Activated B cell treated with CpG ODN at 0.5 μM for 24 hours (primary cell): Measurements from ENCODE around the gene MCOLN3. TPM values are rescaled to one million over a fixed set of nuclear protein-coding genes. Genes with fewer than 3 reads are reported as not detected.

Experiments
- ATAC-seq: fragments of 200-7000 bp; cut with Tn5 transposase; one replicate; pipeline ENCODE4 v1.10.0; 2021; ENCODE audit warnings: low read depth, mild to moderate bottlenecking, moderate library complexity
- CTCF ChIA-PET: fragments of 350-600 bp; sonication (Branson Sonifier 250); formaldehyde crosslinking; loops from one replicate; lab custom pipeline; 2021; ENCODE audit warnings: antibody characterized with exemption; lab: Charles Lee
- POLR2A ChIA-PET: fragments of 350-600 bp; sonication (Branson Sonifier 250); formaldehyde crosslinking; loops from one replicate; lab custom pipeline; 2021; ENCODE audit warnings: antibody characterized with exemption; lab: Charles Lee
- DNase-seq: peaks from one replicate; pipeline ENCODE4 v3.0.0; 2022
- H3K27ac Mint-ChIP-seq: one replicate; pipeline ENCODE4 v1.8.0; 2020; ENCODE audit warnings: mixed read lengths
- H3K27me3 Mint-ChIP-seq: one replicate; pipeline ENCODE4 v1.8.0; 2021; ENCODE audit warnings: mixed read lengths
- H3K36me3 Mint-ChIP-seq: one replicate; pipeline ENCODE4 v1.8.0; 2021; ENCODE audit warnings: low read depth, mixed read lengths
- H3K4me1 Mint-ChIP-seq: one replicate; pipeline ENCODE4 v1.8.0; 2021; ENCODE audit warnings: mixed read lengths
- H3K4me3 Mint-ChIP-seq: one replicate; pipeline ENCODE4 v1.8.0; 2020; ENCODE audit warnings: mild to moderate bottlenecking, mixed read lengths
- H3K9me3 Mint-ChIP-seq: one replicate; pipeline ENCODE4 v1.8.0; 2020; ENCODE audit warnings: mixed read lengths
- intact Hi-C: fragments of 100-400 bp; cut with micrococcal nuclease; formaldehyde crosslinking; loops from one replicate; pipeline ENCODE4 v1.15.1; 2024
- total RNA-seq: library from RNA; stranded (reverse); gene quantifications from 2 replicates; pipeline ENCODE4 v1.2.3, GENCODE V29; 2022
- TF ChIP-seq, protein P1 (sequence below): fragments of 200-600 bp; IDR thresholded peaks from one replicate; pipeline ENCODE4 v1.8.0; 2022; ENCODE audit warnings: antibody characterized with exemption, mild to moderate bottlenecking

The MCOLN3 gene
- total RNA-seq, 1 donor from 2014 or later, result 0.16 TPM

DNA sequence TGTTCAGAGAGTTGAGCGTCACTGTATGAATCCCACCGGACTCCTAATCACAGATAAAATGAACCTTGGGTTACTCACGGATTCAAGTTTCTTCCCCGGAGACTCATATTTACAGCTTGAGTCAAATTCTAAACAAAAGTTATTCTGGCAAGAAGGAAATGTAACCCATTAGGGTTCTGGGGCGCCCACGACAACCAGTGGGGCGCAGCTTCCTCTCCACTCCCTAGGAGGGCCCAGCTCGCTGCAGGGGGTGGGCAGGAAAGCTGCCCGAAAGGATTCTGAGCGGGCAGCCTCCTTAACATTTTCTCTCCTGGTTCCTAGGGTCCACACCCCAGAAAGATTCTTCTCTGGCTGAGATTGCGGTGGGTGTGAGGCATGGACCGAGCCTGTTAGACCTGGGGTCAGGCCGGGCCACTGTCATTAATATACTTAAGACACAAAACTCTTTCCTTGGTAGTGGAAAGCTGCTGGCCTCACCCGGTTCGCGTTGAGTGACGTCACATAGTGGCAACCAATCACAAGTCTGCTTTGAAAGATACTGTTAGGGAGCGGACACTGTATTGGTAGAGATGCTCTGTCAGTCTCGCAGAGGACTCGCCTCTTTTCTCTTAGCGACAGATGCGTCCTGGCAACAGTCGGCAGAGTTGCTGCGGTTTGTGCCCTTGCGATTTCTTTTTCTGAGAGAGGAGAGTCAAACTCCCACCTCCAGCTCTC, 13.6 kb upstream of the MCOLN3 start:
- Mint-ChIP-seq H3K4me3 (peak overlapping the region; percentile 92), H3K27ac (peak overlapping the region; percentile 83), H3K36me3 (peaks cover 2% of the 10 kb centered on the region), H3K4me1 (peaks cover 27% of the 10 kb centered on the region), H3K9me3 (no peaks in the 10 kb centered on the region), H3K27me3 (peaks cover 10% of the 10 kb centered on the region)
- intact Hi-C loops, result loop anchor here (1.0 to 10.0 kb wide), 9 partner anchors 14 to 645 kb away; partner anchors contain the start of genes BCL10, C1orf52, CTBS and MCOLN2
- peak; percentile 56 for DNase-seq
- ATAC-seq, result peak; percentile 98
- TF ChIP-seq, protein P1, sequence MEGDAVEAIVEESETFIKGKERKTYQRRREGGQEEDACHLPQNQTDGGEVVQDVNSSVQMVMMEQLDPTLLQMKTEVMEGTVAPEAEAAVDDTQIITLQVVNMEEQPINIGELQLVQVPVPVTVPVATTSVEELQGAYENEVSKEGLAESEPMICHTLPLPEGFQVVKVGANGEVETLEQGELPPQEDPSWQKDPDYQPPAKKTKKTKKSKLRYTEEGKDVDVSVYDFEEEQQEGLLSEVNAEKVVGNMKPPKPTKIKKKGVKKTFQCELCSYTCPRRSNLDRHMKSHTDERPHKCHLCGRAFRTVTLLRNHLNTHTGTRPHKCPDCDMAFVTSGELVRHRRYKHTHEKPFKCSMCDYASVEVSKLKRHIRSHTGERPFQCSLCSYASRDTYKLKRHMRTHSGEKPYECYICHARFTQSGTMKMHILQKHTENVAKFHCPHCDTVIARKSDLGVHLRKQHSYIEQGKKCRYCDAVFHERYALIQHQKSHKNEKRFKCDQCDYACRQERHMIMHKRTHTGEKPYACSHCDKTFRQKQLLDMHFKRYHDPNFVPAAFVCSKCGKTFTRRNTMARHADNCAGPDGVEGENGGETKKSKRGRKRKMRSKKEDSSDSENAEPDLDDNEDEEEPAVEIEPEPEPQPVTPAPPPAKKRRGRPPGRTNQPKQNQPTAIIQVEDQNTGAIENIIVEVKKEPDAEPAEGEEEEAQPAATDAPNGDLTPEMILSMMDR, result no peak
- POLR2A ChIA-PET, result interaction anchor here (0.8 to 1.3 kb wide), 5 partner anchors 60 to 215 kb away, joined by 3 to 6 read pairs (median 4); partner anchors contain the start of genes BCL10, C1orf52 and MCOLN2
- CTCF ChIA-PET, result interaction anchor here (0.7 to 1.6 kb wide), 2 partner anchors 34 to 117 kb away, joined by 4 read pairs; no protein-coding TSS in a partner anchor

DNA sequence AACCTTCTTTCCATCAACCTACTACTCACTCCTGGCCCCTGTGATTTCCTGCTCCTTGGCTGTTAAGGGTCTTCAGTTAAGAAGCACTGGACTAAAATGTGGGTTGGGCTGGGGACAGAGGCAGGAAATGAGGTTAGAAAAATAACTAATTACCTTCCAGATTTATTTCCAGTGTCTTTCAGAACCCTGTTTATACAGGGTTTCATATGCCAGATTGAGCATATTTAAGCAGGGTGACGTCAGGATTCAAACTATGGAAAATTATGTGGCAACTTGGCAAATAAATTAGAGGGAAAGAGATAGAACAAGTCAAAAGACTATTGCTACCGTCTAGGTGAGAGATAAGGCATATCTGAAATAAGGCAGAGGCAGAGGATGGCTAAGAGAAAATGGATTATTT, 11.7 kb upstream of the MCOLN3 start:
- CTCF ChIA-PET, result no interaction called here
- Mint-ChIP-seq H3K36me3 (peaks cover 2% of the 10 kb centered on the region), H3K4me3 (no peak overlapping the region), H3K9me3 (no peaks in the 10 kb centered on the region), H3K4me1 (peaks cover 27% of the 10 kb centered on the region), H3K27ac (no peak overlapping the region), H3K27me3 (peaks cover 8% of the 10 kb centered on the region)
- intact Hi-C loops, result loop anchor here (5.0 to 10.0 kb wide), 3 partner anchors 142 to 647 kb away; partner anchors contain the start of genes SSX2IP, SYDE2 and ZNHIT6
- DNase-seq, result no peak
- POLR2A ChIA-PET, result no interaction called here
- no peak for ATAC-seq
- TF ChIP-seq, protein P1, result no peak

DNA sequence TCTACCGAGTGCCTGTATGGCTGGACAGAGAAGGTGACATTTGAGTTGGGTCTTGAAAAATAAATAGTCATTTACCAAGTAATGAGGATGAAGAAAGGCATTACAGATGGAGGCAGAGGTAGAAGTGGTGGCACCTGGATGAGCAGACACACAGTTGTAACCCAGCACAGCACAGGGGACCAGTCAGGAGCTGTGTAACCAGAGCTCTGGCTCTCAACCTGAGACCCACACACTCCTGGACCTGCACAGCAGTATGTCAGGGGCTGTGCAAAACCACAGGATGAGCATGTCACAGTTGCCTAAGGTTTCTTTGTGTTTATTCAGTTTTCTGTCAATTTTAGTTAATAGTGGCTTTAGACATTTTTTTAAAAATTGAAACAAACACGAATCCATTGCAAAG, 11.3 kb upstream of the MCOLN3 start:
- H3K9me3 Mint-ChIP-seq, result no peaks in the 10 kb centered on the region
- H3K36me3 Mint-ChIP-seq, result peaks cover 2% of the 10 kb centered on the region
- no peak overlapping the region for H3K4me3 Mint-ChIP-seq
- TF ChIP-seq, protein P1, result no peak
- ATAC-seq (no peak), DNase-seq (no peak)
- peaks cover 27% of the 10 kb centered on the region for H3K4me1 Mint-ChIP-seq
- ChIA-PET POLR2A (no interaction called here), CTCF (interaction anchor here (1.0 kb wide), 1 partner anchor 32 kb away, joined by 3 read pairs; no protein-coding TSS in a partner anchor)
- intact Hi-C loops, result loop anchor here (10.0 kb wide), 1 partner anchor 1295 kb away; no protein-coding TSS in a partner anchor
- peaks cover 12% of the 10 kb centered on the region for H3K27me3 Mint-ChIP-seq
- H3K27ac Mint-ChIP-seq, result no peak overlapping the region

DNA sequence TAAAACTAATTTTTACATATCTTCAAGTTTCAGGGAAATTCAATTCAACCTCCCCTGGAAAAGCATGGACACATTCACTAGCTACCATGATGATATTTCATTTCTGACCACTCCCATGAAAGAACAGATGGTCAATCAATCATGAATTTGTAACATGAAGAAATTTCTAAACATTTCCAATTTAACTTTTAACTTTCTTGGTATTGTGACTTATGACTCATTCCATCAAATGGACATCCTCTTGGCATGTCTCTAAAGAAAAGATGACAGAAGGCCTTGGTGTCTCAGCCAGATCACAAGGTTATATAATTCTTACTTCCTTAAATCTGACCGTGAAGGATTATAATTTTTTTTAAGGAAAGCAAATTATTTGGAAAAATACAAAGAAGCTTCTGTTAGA, 10.5 kb upstream of the MCOLN3 start:
- H3K9me3 Mint-ChIP-seq, result no peaks in the 10 kb centered on the region
- no peak for DNase-seq
- peaks cover 12% of the 10 kb centered on the region for H3K27me3 Mint-ChIP-seq
- TF ChIP-seq, protein P1, result no peak
- intact Hi-C loops, result loop anchor here (1.0 to 10.0 kb wide), 2 partner anchors 10 to 1294 kb away; partner anchors contain the start of gene MCOLN3
- no peak overlapping the region for H3K4me3 Mint-ChIP-seq
- ChIA-PET POLR2A (no interaction called here), CTCF (interaction anchor here (1.0 kb wide), 1 partner anchor 31 kb away, joined by 3 read pairs; no protein-coding TSS in a partner anchor)
- no peak for ATAC-seq
- no peak overlapping the region for H3K27ac Mint-ChIP-seq
- H3K4me1 Mint-ChIP-seq, result peaks cover 27% of the 10 kb centered on the region
- peaks cover 2% of the 10 kb centered on the region for H3K36me3 Mint-ChIP-seq

DNA sequence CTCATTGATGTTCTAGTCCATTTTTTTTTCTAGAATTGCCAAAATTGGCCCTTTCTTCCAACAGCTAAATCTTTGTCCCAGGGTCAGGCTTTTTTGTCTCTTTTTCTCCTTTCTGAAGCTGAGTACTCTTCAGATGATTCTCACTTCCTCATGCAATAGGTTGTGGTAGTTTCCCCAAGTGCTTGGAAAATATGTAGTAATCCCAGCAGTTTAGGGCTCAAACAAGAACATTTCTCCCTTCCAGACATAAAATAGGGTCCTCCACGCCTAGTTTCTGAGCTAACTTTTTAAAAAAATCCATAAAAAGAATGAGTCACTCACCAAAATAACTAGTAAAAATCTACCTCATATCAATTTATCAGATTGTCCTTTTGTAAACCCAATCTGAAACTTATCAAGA, 10.0 kb upstream of the MCOLN3 start:
- intact Hi-C loops, result loop anchor here (1.0 to 10.0 kb wide), 2 partner anchors 10 to 1294 kb away; partner anchors contain the start of gene MCOLN3
- no peaks in the 10 kb centered on the region for H3K9me3 Mint-ChIP-seq
- POLR2A ChIA-PET, result no interaction called here
- H3K4me1 Mint-ChIP-seq, result peaks cover 27% of the 10 kb centered on the region
- H3K27ac Mint-ChIP-seq, result no peak overlapping the region
- H3K27me3 Mint-ChIP-seq, result peaks cover 12% of the 10 kb centered on the region
- no peak overlapping the region for H3K4me3 Mint-ChIP-seq
- peaks cover 2% of the 10 kb centered on the region for H3K36me3 Mint-ChIP-seq
- ATAC-seq (no peak), DNase-seq (no peak)
- CTCF ChIA-PET, result no interaction called here
- TF ChIP-seq, protein P1, result no peak
